OCI-M2 (cell line): ENCODE results near the gene KCTD17.
"Not testable (repeated sequence)": the region's sequence is repeated elsewhere in the genome, so short reads cannot be mapped to it uniquely, and the experiment has no call there.

ENCODE experiments used
- DNase-seq: peaks from one replicate; lab custom pipeline; 2025; ENCODE audit not compliant: unreplicated experiment; lab: John Stamatoyannopoulos, UW

KCTD17 gene

DNA sequence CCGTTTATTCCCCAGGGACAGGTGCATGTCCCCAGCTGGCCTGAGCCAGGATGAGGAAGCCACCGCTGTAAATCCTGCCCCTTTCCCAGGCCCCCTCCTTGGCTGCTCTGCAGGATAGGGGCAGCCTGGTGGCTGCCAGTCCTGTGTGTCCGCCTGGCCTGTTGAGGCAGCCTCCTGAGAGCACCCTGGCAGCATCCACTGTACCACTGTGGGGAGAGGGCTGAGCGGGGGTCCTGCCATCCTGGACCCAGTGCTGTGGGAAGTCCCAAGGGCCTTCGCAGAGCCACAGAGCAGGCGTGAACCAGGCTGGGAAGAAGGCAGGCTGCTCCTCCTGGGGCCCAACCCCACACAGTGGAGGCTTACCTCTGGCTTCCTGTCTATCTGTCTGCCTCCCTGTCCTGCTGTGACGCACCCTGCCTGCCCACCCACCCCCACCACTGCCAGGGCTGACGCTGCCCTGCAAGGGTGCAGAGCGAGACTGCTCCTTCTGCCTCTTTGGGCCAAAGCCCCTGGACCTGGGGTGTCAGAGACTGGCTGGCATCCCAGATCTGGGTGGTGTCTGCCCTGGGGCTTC, 8.4 kb downstream of the KCTD17 start:
- no peak for DNase-seq

DNA sequence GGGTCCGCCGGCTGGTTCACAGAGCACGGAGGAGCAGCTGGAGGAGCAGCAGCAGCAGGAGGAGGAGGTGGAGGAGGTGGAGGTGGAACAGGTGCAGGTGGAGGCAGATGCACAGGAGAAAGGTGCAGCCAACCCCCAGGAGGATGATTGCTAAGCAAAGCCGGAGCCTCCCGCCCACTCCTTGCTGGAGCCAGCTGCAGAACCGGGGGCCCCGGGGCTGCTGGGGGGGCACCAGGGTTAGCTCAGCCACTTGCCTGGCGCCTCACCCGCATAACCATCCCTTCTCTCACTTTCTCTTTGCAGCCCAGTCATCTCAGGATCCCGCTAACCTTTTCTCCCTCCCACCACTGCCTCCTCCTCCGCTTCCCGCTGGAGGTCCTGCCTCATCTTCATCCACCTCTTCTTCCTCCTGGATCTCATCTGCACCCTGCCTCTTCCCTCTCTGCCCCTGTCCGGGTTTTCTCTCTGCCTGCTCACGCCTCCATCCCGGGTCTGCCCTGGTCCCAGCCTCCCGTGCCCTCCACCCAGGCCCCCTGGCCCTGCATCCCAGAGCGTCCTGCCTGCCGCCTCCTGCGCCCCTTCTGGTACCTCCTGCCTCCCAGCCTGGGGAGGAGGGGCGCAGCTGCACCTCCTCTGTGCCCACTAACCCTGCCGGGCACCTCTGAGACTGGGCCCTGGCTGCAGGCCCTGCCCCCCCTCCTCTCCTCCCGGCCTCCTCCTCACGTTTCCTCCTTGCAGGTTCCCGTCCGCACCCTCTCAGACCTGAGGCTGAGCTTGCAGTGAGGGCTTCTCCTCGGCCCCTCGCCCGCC, 9.5 kb downstream of the KCTD17 start:
- DNase-seq = no peak

DNA sequence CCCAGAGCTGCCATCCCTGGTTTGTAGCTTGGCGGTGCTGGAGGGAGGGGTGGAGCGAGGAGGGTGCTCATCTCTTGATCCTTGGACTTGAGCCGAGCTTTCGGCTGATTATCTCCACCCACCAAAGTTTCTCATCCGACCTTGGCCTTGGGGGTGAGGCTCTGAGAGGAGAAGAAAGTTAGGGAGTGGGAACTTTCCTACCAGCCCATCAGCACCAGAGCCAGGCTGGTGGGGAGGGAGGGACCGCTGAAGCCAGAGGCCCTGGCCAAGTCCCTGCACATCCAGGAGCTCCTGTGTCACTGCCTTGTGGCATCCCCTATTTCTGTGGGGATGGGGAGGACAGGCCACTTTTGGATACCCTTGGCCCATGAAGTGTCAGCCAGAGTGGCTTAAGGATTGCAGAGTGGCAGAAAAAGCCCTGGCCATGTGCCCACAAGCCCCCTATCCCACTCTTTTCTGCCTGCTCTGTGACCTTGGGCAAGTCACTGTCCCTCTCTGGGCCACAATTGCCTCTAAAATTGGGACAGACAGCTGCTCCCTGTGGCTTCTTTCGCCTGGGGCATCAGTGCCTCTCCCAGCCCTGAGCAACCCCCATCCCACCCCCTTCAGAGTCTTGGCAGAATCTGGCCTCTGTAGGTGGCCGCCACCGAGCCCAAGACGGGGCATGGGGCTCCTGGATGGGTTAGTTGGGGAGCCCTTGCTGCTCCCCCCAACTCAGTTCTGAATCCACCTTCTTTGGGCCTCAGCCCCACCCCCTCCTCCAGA, 10.3 kb downstream of the KCTD17 start:
- DNase-seq = no peak

DNA sequence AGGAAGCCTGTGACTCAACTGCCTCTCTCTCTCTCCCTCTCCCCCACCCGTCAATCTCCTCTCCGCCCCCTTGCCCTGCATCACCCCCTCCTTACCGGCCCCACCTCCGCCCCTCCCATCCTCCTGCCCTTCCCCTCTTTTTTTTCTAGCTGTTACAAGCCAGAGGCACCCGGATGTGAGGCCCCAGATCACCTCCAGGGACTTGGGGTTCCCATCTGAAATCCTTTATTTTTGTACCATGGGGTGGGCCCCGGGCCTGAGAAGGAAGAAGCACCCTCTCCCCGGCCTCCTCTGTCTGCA, 10.8 kb downstream of the KCTD17 start:
- DNase-seq = no peak

DNA sequence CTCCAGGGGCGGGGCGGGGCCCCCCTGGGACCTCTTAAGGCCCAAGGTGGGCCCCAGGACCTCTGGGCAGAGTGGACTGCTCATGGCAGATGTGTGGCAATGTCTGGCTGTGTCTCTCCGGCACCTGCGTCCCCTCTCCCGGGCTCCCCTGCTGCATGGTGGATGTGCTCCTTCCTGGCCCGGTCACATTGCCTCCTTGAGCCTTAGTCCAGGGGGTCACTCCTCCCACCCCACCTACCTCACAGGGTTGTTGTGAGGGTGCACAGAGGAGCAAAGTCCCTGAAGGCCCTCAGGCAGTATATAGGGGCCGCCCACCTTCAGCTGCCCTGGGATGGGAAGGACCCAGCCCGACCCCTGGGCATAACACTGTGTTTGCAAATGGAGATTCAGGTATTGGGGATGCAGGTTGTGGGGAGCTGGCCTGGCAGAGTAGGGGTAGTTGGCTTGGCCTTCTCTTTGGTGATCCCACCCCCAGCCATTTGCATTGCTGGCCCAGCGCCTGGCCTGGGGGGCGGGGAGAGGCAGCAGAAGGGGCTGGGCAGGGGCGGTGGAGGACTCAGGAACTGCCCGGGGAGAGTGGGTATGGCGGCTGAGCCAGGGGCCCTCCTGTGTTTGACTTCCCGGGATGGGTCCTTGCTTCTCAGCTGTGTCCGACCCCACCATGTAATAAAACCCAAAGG, 11.3 kb downstream of the KCTD17 start:
- DNase-seq = no peak

DNA sequence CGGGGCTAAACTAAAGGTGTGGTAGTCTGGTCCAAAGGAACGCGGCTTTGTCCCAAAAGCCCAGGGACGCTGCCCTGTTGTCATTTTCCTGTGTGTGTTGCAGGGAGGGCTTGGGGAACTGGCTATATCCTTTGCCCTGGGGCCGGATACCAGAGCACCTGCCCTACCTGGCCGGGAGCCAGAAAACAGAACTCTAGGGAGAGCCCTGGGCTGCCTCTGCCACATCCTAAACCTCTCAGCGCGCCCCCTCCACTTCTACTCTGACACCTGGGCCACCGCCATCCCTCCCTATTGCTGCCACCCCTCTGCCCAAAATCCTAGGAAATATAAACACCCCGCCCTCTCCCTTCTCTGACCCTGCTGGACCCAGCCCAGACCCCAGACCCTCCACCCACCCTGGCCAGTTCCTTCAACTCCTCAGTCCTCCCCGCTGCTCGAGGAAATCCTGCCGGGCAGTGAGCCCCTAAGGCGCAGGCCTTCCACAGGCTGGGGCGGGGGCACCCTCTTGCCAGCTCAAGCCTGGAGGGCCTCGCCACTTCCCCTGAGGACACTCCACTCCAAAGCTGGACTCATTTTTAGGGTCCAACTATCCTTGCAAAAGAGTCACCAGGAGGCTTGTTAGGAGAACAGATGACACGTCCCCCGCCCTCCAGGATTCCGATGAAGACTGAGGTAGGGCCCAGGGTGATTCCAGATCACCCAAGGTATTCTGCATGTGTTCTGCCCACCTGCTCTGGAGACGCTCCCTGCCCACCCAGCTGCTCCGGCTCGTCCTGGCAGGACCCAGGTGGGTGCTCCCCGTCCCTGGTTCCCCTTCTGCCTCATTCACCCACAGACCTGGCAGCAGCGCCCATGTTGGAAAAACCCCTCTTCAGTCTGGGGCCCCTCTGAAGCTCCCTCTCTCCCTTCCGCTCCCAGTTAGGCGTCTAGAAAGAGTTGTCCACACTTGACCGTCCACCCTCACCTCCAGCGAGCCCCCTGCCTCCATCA, 12.2 kb downstream of the KCTD17 start:
- no peak for DNase-seq

DNA sequence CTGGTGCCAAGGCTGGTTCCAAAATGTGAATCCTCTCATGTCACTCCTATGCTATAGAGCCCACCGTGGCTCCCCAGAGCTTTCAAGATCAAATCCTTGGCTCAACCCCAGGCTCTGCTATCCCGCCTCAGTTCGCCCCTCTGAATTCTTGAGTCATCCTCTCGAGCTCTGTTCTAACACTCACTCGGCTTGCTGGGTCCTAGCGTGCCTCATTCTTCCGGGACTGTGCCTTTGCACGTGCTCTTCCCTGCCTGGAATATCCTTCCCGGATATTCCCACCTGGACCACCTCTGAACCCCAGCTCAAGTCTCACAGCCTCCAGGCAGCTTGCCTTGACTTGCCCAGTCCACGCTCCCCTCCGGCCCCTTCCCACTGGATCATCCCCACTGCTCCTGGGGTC, 13.0 kb downstream of the KCTD17 start:
- DNase-seq = no peak

DNA sequence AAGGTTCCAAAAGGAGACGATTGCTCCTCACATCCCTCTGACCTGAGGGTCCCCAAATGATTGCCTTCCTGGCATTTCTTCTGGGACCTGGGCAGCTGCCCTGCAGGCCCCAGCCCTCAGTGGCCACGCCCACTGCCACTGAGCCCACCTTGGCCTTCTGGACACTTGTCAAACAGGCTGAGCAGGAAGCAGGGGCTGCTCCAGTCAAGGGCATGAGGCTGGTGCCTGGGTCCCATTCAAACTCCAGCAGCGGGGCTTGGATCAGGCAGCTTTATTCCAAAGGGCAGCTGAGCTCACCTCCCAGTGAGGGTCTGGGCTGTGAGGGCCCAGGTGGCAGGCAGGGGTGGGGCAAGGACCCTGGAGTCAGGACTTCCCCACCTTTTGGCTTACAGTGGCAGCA, 13.6 kb downstream of the KCTD17 start:
- DNase-seq = no peak

DNA sequence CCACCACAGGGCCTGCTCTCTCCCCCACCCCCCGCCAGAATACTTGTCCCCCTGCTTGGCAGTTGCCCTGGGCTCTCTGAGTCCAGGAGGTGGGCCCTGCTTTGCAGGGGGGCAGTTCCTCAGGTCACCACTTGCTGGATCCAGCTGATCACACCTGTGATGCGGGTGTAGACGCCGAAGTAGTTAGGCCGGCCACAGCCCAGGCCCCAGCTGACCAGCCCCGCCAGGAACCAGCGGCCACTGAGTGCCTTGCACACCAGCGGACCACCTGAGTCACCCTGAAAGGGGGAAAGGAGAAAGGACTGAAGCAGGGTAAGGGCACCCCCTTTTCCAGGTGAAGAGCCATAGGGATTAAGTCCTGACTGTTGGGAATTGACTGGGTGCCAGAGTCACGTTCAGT, 14.4 kb downstream of the KCTD17 start:
- DNase-seq = no peak

DNA sequence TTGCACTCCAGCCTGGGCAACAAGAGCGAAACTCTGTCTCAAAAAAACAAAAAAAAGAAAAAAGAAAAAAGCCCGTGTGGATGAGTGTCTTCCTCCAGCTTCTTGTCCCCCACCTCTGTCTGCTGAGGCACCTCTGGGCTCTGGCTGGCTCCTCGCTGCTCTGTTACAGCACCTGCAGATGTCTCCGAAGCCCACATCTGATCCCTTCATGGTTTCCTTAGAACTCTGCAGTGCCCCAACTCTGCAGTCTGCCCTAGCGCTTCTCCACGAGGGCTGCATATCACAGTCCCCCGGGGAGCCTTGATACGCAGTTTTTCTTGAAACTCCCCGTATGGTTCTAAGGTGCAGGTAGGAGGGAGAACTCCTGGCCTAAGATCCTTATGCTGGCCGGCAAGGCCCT, 15.9 kb downstream of the KCTD17 start:
- DNase-seq = no peak

DNA sequence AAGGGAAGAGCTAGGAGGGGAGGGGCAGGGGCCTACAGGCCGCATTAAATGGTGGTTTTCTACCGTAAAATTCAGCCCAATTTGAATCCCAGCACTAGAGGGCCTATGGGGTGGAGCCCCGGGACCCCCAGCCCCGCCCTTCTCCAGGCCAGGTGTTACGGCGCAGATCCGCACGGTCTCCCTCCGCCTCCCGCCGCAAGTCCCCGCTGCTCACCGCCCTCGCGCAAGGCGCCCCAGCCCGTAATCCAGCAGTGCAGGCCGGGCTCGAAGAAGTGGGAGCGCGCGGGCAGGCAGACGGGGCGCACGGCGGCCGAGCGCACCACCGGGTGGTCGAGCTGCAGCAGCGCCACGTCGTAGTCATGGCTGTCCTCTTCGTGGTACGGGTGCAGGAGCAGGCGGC, 17.3 kb downstream of the KCTD17 start:
- no peak for DNase-seq

DNA sequence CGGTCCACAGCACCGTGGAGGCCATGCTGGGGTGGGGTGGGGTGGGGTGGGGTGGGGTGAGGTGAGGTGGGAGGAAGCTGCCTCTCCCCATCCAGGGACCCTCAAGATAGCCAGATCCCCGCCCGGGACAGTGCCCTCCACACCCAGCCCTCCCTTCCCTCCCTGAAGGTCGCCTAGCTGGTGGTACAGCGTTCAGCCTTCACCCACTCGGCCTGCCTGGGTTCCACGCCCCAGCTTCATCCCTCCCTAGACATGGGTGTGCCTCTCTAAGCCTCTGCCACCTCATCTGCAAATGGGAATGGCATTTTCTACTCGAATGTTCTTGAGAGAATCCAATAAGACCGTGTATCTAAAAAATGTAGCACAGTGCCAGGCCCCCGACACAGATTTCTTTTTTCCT, 17.8 kb downstream of the KCTD17 start:
- no peak for DNase-seq

DNA sequence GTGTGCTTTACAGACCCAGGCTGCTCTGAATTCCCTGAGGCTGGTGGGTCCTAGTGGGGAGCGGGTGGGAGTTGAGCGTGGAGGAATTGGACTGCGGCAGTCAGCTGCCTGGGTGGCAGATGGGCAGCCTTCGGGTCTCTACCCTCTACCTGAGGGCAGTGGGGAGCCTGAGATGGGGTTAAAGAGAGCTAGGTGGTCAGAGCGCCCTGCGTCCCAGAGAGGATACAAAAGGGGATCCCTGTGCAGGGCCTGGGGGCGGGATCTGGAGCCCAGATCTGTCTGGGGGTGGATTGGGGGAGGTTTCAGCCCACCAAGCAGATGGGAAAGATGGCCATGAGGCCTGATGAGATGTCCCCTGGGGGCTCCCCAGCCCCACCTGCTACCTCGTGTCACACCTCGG, 18.2 kb downstream of the KCTD17 start:
- DNase-seq = no peak

DNA sequence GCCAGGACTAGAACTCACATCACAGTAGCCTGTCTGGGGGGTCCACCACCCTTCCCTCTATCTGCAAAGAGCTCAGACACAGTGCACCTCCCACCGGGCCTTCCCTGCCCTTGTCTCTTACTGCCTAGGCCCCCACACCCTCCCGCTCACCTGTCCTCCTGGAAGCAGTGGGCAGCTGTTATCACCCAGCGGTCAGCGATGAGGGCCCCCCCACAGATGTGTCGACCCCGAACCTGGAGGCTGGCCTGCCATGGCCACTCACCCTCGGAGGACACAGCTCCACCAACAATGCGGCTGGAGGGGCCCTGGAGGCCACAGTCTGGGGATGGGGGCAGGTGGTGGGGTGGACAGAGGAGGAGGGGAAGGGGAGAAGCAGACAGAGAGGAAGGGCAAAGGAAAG, 18.8 kb downstream of the KCTD17 start:
- no peak for DNase-seq

DNA sequence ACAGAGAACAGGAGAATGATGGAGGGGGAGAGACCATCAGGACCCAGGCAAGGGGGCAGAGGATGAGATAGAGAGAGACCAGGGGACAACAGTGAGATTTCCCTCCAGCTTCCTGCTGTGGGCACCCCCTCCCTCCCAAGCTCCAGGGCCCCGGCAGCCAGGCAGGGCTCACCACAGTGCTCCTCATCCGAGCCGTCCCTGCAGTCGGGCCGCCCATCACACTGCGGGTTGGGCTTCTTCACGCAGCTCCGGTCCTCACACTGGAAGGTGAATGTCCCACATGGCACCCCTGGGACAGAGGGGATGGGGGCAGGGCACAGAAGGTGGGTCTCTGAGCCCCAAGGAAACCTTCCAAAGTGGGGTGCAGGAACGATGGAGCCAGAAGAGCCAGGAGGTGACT, 19.2 kb downstream of the KCTD17 start:
- DNase-seq = no peak

DNA sequence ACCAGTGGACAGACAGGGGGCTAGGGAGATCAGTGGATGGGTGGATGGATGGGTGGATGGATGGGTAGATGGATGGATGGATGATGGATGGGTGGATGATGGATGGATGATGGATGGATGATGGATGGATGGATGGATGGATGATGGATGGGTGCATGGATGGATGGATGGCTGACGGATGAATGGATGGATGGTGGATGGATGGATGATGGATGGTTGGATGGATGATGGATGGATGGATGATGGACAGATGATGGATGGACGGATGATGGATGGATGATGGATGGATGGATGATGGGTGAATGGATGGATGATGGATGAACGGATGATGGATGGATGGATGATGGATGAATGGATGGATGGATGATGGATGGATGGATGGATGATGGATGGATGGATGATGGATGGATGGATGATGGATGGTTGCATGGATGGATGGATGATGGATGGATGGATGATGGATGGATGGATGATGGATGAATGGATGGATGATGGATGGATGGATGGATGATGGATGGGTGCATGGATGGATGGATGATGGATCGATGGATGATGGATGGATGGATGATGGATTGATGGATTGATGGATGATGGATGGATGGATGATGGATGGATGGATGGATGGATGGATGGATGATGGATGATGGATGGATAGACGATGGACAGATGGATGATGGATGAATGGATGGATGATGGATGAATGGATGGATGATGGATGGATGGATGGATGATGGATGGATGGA, 20.5 kb downstream of the KCTD17 start:
- DNase-seq = not testable (repeated sequence)

DNA sequence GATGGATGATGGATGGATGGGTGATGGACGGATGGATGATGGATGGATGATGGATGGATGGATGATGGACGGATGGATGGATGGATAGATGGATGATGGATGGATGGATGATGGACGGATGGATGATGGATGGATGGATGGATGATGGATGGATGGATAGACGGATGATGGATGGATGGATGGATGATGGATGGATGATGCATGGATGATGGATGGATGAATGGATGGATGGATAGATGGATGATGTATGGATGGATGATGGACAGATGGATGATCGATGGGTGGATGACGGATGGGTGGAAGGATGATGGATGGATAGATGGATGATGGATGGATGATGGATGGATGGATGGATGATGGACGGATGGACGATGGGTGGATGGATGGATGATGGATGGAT, 21.1 kb downstream of the KCTD17 start:
- no peak for DNase-seq

DNA sequence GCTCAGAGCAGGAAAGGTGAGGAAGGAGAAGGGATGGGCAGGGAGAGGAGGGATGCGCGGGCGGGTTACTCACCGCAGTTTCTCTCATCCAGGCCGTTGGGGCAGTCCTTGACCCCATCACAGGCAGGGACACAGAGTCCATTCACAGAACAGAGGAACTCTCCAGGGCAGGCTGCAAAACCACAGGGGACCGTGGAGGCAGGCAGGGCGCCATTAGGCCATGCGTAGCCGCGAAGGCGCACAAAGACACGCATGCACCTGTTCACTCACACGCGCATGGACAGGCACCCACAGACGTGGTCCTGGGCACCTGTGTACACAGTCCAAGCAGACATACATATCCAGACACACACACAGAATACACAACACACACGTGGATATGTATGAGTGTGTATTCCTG, 23.0 kb downstream of the KCTD17 start:
- no peak for DNase-seq

DNA sequence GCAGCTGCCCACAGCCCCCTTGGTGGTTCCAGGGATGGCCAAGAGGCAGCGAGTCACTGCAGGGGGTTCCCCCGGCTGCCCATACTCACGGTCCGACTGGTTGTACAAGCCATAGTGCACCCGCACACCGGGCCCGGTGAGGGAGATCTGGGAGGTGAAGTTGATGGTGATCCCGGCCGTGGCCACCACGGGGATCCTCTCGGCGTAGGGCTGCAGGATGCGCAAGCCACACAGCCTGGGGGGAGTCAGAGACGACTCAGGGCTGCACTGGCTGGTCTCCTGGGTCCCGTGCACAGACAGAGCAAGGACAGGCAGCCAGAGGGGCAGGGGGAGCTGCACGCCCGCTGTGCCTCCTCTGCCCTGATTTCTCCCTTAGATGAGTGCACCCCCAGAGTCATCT, 23.5 kb downstream of the KCTD17 start:
- no peak for DNase-seq

DNA sequence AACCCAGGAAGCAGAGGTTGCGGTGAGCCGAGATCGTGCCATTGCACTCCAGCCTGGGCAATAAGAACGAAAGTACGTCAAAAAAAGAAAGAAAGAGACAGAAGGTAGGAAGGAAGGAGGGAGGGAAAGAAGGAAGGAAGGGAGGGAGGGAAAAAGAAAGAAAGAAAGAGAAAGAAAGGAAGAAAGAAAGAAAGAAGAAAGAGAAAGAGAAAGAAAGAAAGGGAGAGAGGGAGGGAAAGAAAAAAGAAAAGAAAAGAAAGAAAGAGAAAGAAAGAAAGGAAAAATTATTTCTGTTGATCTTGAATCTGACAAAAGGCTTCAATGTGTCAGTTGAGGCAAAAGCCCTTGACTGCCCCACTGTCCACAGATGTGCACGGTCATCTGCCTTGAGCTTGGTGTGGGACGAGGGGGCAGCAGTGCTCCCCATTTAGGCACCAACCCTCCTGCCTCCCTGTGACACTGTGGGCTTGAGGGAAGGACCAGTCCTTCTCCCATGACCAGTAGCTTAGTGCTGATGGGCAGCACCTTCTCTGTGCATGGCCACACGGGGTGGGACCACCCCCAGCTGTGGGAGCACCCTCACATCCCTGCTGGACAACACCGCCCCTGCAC, 24.4 kb downstream of the KCTD17 start:
- no peak for DNase-seq
